ENCODE measurements around the gene UCN2.
"Not testable (repeated sequence)": the region's sequence is repeated elsewhere in the genome, so short reads cannot be mapped to it uniquely, and the experiment has no call there.

Gene UCN2

DNA sequence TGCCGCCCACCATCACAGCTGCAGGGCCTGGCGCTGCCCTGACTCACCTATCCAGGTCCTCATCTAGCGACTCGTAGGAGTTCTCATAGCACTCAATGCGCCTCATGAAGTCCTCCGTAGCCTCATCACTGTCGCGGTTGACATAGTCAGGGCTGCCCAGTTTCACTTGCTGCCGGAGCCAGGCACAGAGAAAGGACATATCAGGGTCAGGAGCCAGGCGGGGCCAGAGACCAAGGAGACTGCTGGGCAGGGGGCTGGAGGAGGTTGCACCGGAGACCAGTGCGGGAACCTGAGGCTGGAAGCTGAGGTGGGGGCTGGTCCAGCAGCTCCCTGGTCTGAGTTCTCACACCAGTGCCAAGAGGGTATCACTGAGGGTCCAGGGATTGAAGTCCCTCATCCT is 25.1 kb downstream of the UCN2 start:
- no peak for DNase-seq (ENCODE audit: low read depth in 2 of 2)

DNA sequence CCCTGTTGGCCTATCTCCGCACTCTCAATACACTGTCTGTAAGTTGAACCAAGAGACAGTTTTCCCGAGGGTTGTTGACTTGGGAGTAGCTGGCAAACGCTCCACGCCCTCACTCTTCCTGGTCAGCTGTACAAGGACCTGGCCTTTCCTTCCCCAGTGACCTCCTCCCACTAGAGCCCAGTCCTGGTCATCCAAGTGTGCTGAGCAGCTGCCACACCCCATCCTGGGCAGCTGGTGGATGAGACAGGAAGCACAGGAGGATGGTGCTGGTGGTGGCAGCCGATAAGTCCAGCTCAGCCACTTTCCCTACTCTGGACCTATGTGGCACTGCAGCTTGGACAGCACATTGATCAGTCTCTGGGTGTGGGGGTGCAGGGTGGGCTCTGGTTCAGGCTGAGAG is 26.8 kb downstream of the UCN2 start:
- no peak for DNase-seq (ENCODE audit: low read depth in 2 of 2)

DNA sequence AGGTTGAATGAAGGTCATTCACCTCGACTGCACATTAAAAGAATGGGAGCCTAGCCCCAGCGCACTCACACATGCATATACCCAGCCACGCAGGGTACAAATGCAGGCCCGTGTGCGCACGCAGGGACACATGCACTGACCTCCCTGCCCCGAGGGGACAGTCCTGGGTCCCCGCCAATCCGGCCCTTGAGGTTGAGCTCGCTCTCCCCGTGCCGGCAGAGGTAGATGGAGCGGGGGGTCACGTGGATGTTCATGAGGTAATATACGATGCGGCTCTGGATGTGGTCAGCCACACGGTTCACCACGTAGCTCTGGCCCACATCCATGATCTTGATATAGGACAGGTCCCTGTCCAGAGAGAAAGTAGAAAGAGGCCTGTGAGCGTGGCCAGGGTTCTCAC is 27.5 kb downstream of the UCN2 start:
- DNase-seq (ENCODE audit: low read depth in 2 of 2): no peak

GRCh38 chr3:48535578-48535977 is 28.0 kb downstream of the UCN2 start:
- no peak for DNase-seq (ENCODE audit: low read depth in 2 of 2)

- DNase-seq (ENCODE audit: low read depth in 2 of 2): no peak
These were observed 30.6 kb downstream of the UCN2 start for GRCh38 chr3:48532977-48533337.

DNA sequence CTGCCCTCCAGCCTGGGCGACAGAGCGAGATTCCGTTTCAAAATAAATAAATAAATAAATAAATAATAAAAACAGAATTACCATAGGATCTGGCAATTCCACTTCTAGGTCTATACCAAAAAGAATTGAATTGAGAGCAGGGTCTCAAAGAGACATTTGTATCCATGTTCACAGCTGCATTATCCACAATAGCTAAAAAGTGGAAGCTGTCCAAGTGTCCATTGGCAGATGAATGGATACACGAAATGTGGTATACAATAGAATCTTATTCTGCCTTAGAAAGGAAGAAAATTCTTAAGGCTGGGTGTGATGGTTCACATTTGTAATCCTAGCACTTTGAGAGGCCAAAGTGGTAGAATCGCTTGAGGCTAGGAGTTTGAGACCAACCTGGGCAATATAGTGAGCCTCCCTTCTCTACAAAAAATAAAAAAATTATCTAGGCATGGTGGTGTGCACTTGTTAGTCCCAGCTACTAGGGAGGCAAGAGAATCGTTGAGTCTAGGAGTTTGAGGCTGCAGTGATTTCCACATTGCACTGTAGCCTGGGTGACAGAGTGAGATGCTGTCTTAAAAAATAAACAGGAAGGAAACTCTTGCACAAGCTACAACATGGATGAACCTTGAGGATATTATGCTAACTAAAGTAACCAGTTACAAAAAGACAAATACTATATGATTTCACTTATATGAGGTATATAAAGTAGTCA is 31.2 kb downstream of the UCN2 start:
- no peak for DNase-seq (ENCODE audit: low read depth in 2 of 2)

- not testable (repeated sequence) for DNase-seq (ENCODE audit: low read depth in 2 of 2)
These were observed 32.9 kb downstream of the UCN2 start for GRCh38 chr3:48530701-48531100.

- DNase-seq (ENCODE audit: low read depth in 2 of 2): no peak
These were observed 34.8 kb downstream of the UCN2 start for GRCh38 chr3:48528754-48529153.

- no peak for DNase-seq (ENCODE audit: low read depth in 2 of 2)
These were observed 35.5 kb downstream of the UCN2 start for GRCh38 chr3:48528048-48528447.

DNA sequence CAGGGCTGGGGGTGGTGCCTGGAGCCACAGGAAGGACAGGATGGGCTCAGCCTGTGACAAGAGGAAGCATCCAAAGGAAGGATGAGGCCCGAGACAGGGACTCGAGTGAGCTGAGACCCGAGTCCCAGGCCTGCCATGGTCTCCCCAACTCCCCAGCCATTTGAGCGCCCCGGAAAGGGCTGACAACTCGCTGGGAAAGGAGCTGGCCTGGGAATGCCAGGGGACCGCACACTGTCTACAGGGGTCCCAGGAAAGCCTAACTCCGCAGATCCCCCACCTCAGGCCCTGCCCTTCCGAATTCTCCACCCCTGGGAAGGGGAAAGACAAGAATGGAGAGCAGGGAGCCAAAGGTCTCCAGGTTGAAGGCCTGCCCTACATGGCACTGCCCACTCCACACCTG is 38.6 kb downstream of the UCN2 start:
- DNase-seq (ENCODE audit: low read depth in 2 of 2): no peak

- DNase-seq (ENCODE audit: low read depth in 2 of 2): no peak
These were observed 41.9 kb downstream of the UCN2 start for GRCh38 chr3:48521635-48522034.

DNA sequence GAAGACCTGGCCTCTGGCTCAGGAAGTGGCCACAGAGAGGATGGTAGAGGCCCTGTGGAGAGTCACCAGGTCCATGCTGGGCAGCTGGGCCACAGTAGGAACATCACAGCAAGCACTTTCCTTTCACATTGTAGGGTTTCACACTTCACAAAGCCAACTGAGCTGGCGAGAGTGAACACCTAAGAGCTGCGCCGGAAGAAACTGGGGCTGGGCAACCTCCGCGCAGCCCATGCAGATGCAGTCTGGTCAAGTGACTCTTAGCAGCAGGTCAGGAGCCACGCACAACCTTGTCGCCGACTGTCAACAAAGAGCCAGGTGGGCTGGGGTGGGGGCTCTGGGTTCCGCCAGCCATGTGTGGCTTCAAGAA is 44.3 kb downstream of the UCN2 start:
- no peak for DNase-seq (ENCODE audit: low read depth in 2 of 2)

GRCh38 chr3:48518638-48519276 is 44.8 kb downstream of the UCN2 start:
- no peak for DNase-seq (ENCODE audit: low read depth in 2 of 2)

GRCh38 chr3:48518069-48518468 is 45.5 kb downstream of the UCN2 start:
- DNase-seq (ENCODE audit: low read depth in 2 of 2): no peak

DNA sequence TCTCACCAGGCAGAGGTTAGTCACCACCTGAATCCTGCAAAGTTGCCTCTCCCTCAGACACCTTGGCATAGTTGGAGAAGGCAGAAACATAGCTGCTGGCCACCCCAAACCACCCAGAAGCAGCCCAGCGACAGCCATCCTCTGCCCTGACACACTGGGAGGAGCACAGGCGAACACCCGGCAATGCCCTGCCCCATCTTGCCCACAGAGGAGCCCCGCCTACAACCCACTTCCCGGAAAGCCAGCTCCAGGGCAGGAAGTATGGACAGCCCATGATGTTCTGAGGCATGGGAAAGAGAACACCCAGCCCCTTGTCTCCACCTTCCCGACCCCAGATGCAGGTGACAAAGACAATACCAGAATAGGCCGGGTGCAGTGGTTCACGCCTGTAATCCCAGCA is 47.0 kb downstream of the UCN2 start:
- DNase-seq (ENCODE audit: low read depth in 2 of 2): no peak

- no peak for DNase-seq (ENCODE audit: low read depth in 2 of 2)
These were observed 49.0 kb downstream of the UCN2 start for GRCh38 chr3:48514431-48515227.
